Small intestine (tissue), 7 donors: ENCODE measurements around the gene SP5. TPM values are rescaled to one million over a fixed set of nuclear protein-coding genes. Genes with fewer than 3 reads are reported as not detected.

Experiments
- DNase-seq, 2 donors: peaks; one replicate each; pipeline versions ENCODE4 v3.0.0 to v3.0.0-alpha.2; 2013
- FAIRE-seq: peaks from 2 replicates; lab custom pipeline; 2012; peaks lifted over from hg19 to GRCh38; lab: Jason Lieb, UNC
- H3K27ac ChIP-seq, 3 donors: one replicate each; pipeline ENCODE4 v1.5.1; 2013; ENCODE audit warnings: low read length in 2 of 3, mild to moderate bottlenecking in 2 of 3, control low read depth in 1 of 3, inconsistent platforms in 1 of 3, low read depth in 1 of 3, moderate library complexity in 1 of 3
- H3K27me3 ChIP-seq, 3 donors: one replicate each; pipeline ENCODE4 v1.6.1; 2013; ENCODE audit warnings: low read length in 3 of 3, inconsistent platforms in 1 of 3; ENCODE audit not compliant: control insufficient read depth in 3 of 3, insufficient read depth in 3 of 3
- H3K36me3 ChIP-seq, 3 donors: one replicate each; pipeline ENCODE4 v1.6.1; 2013; ENCODE audit warnings: low read length in 3 of 3, inconsistent platforms in 1 of 3, low read depth in 1 of 3, mild to moderate bottlenecking in 1 of 3, moderate library complexity in 1 of 3; ENCODE audit not compliant: control insufficient read depth in 3 of 3, insufficient read depth in 2 of 3
- H3K4me1 ChIP-seq, 3 donors: one replicate each; pipeline ENCODE4 v1.6.1; 2013; ENCODE audit warnings: low read length in 2 of 3, inconsistent platforms in 1 of 3, low read depth in 1 of 3, mild to moderate bottlenecking in 1 of 3, moderate library complexity in 1 of 3; ENCODE audit not compliant: control insufficient read depth in 3 of 3, insufficient read depth in 2 of 3
- H3K4me3 ChIP-seq, 3 donors: one replicate each; pipeline ENCODE4 v1.5.1; 2013; ENCODE audit warnings: low read length in 3 of 3, control low read depth in 1 of 3, inconsistent platforms in 1 of 3, low read depth in 1 of 3, mild to moderate bottlenecking in 1 of 3, moderate library complexity in 1 of 3
- H3K9me3 ChIP-seq, 2 donors: one replicate each; pipeline ENCODE4 v1.6.1; 2013; ENCODE audit warnings: low read depth in 1 of 2, low read length in 1 of 2; ENCODE audit not compliant: control insufficient read depth in 2 of 2, insufficient read depth in 1 of 2
- WGBS, 3 donors: extraction: QIAGEN DNeasy Blood & Tissue Kit; methylation state at CpG; one replicate each; pipeline ENCODE4 v1.1.7; 2013; 5-methylcytosine and 5-hydroxymethylcytosine counted together
- polyA plus RNA-seq, 4 donors: library from polyadenylated mRNA; stranded (reverse) in 3 of 4; unstranded in 1 of 4; fragments of 200-250 nt in 3 of 4; fragments of 120-200 nt in 1 of 4; gene quantifications; one replicate each; pipeline versions ENCODE4 v1.2.1 to v1.2.3, GENCODE V29; 2013
- donor health status: healthy with polysubstance abuse.
- donor health status: control.
- donor health status: control.
- donor health status: Bipolar disorder and iron deficiency.
- donor health status: healthy.

The SP5 gene
- polyA plus RNA-seq, 4 donors: 0.54 to 5.9 (median 1.1) TPM

- H3K4me1 ChIP-seq: peaks cover 0 to 21% (median 0%) of the 10 kb centered on the region in 3 donors
- no peaks in the 10 kb centered on the region for H3K36me3 ChIP-seq
- H3K4me3 ChIP-seq: no peak overlapping the region
- H3K9me3 ChIP-seq: no peaks in the 10 kb centered on the region
- no peak for FAIRE-seq
- peak overlapping the region in 1 of 3 donors; percentile 44 for H3K27ac ChIP-seq
- DNase-seq: peak in 1 of 2 donors; percentile 63
- WGBS, 3 donors: 75 to 89% (median 87%) methylated on average over 3 of the region's 3 CpGs
- H3K27me3 ChIP-seq: no peaks in the 10 kb centered on the region
Observed at GRCh38 chr2:170739048-170739447, 23.9 kb downstream of the SP5 start.

GRCh38 chr2:170739507-170740046 lies 24.4 kb downstream of the SP5 start:
- DNase-seq: peak in 1 of 2 donors; percentile 14
- 80 to 86% (median 83%) methylated on average over 3 of the region's 3 CpGs for WGBS, 3 donors

GRCh38 chr2:170740660-170741059 lies 25.5 kb downstream of the SP5 start:
- WGBS, 3 donors: 73 to 85% (median 79%) methylated on average over 4 of the region's 4 CpGs
- no peaks in the 10 kb centered on the region for H3K9me3 ChIP-seq
- H3K27ac ChIP-seq: no peak overlapping the region
- peaks cover 0 to 20% (median 2%) of the 10 kb centered on the region in 3 donors for H3K4me1 ChIP-seq
- no peak overlapping the region for H3K4me3 ChIP-seq
- no peak for FAIRE-seq
- DNase-seq: no peak
- H3K27me3 ChIP-seq: no peaks in the 10 kb centered on the region
- no peaks in the 10 kb centered on the region for H3K36me3 ChIP-seq

More at GRCh38 chr2:170739507-170740046, 24.4 kb downstream of the SP5 start:
- no peak for FAIRE-seq
- peak overlapping the region in 1 of 3 donors; percentile 29 for H3K27ac ChIP-seq
- no peak overlapping the region for H3K4me3 ChIP-seq
- no peaks in the 10 kb centered on the region for H3K9me3 ChIP-seq
- no peaks in the 10 kb centered on the region for H3K27me3 ChIP-seq
- H3K36me3 ChIP-seq: no peaks in the 10 kb centered on the region
- peaks cover 0 to 17% (median 0%) of the 10 kb centered on the region in 3 donors for H3K4me1 ChIP-seq

GRCh38 chr2:170742000-170742399 lies 26.9 kb downstream of the SP5 start:
- peaks cover 0 to 20% (median 2%) of the 10 kb centered on the region in 3 donors for H3K4me1 ChIP-seq
- 65 to 91% (median 89%) methylated on average over 3 of the region's 3 CpGs for WGBS, 3 donors
- no peak for FAIRE-seq

GRCh38 chr2:170742896-170743529 lies 27.9 kb downstream of the SP5 start:
- Histone ChIP-seq H3K36me3 (no peaks in the 10 kb centered on the region), H3K9me3 (no peaks in the 10 kb centered on the region), H3K4me1 (peaks cover 0 to 20% (median 2%) of the 10 kb centered on the region in 3 donors), H3K27ac (peak overlapping the region in 1 of 3 donors; percentile 49), H3K4me3 (no peak overlapping the region), H3K27me3 (no peaks in the 10 kb centered on the region)
- FAIRE-seq (no peak), DNase-seq (no peak)
- 70 to 78% (median 77%) methylated on average over 6 of the region's 6 CpGs for WGBS, 3 donors

More at GRCh38 chr2:170742000-170742399, 26.9 kb downstream of the SP5 start:
- Histone ChIP-seq H3K9me3 (no peaks in the 10 kb centered on the region), H3K27me3 (no peaks in the 10 kb centered on the region), H3K4me3 (no peak overlapping the region), H3K27ac (no peak overlapping the region), H3K36me3 (no peaks in the 10 kb centered on the region)
- DNase-seq: no peak

GRCh38 chr2:170743530-170744239 lies 28.5 kb downstream of the SP5 start:
- no peaks in the 10 kb centered on the region for H3K9me3 ChIP-seq
- peak overlapping the region in 1 of 3 donors; percentile 73 for H3K27ac ChIP-seq
- H3K27me3 ChIP-seq: no peaks in the 10 kb centered on the region
- FAIRE-seq (no peak), DNase-seq (peak; percentile 86 to 93)
- H3K36me3 ChIP-seq: no peaks in the 10 kb centered on the region
- 16 to 50% (median 29%) methylated on average over 8 of the region's 8 CpGs for WGBS, 3 donors
- H3K4me3 ChIP-seq: peak overlapping the region in 1 of 3 donors; percentile 3
- H3K4me1 ChIP-seq: peaks cover 0 to 20% (median 2%) of the 10 kb centered on the region in 3 donors

- FAIRE-seq: no peak
- Histone ChIP-seq H3K4me1 (peaks cover 0 to 19% (median 2%) of the 10 kb centered on the region in 3 donors), H3K4me3 (peak overlapping the region in 1 of 3 donors; percentile 3), H3K27me3 (no peaks in the 10 kb centered on the region), H3K36me3 (no peaks in the 10 kb centered on the region), H3K9me3 (no peaks in the 10 kb centered on the region), H3K27ac (peak overlapping the region in 1 of 3 donors; percentile 73)
- DNase-seq: peak; percentile 68 to 78
- WGBS, 3 donors: 33 to 69% (median 55%) methylated on average over 14 of the region's 14 CpGs
Observed at GRCh38 chr2:170744248-170745002, 29.3 kb downstream of the SP5 start.

- DNase-seq: no peak
- Histone ChIP-seq H3K36me3 (no peaks in the 10 kb centered on the region), H3K4me3 (no peak overlapping the region), H3K27ac (no peak overlapping the region), H3K4me1 (peaks cover 0 to 15% (median 2%) of the 10 kb centered on the region in 3 donors), H3K9me3 (no peaks in the 10 kb centered on the region), H3K27me3 (peaks cover 0 to 3% (median 0%) of the 10 kb centered on the region in 3 donors)
- FAIRE-seq: no peak
- 61 to 73% (median 69%) methylated on average over 6 of the region's 6 CpGs for WGBS, 3 donors
Observed at GRCh38 chr2:170745305-170745704, 30.2 kb downstream of the SP5 start.
